SK-MEL-5 (cell line): Measurements from ENCODE around the gene RPS6KB1. TPM values are rescaled to one million over a fixed set of nuclear protein-coding genes. Genes with fewer than 3 reads are reported as not detected.
A peak's percentile ranks its signal among the peaks of the same experiment; 100 is the strongest.
"Not testable (repeated sequence)": the region's sequence is repeated elsewhere in the genome, so short reads cannot be mapped to it uniquely, and the experiment has no call there.

ENCODE experiments used
- DNase-seq: peaks from one replicate; pipeline ENCODE4 v3.0.0-alpha.2; 2016; ENCODE audit warnings: low read depth, low spot score
- in situ Hi-C: cut with HindIII; loops from 2 replicates; pipeline ENCODE4 v1.10.0; 2016; ENCODE audit warnings: low sequenced_read_pairs, high pct_unique_total_duplicates, low pct_unique_long_range_greater_than_20kb
- total RNA-seq: library from RNA; depleted of rRNA; stranded (reverse); fragments of >200 nt; shearing (Covaris generic); gene quantifications from 2 replicates; pipeline ENCODE4 v1.2.3, GENCODE V29; 2014

The RPS6KB1 gene
- total RNA-seq, 1 experiment from 2014 or later: 29.6 TPM

DNA sequence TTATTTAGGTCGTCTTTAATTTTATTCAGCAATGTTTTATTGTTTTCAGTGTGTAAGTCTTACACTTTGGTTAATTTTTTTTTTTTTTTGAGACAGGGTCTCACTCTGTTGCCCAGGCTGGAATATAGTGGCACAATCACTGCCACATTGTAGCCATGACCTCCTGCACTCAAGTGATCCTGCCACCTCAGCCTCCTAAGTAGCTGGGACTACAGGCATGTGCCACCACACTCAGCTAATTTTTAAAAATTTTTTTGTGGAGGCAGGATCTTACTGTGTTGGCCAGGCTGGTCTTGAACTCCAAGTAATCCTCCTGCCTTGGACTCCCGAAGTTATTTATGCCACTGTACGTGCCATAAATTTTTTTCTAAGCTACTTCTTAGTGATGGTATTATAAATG, 14.5 kb downstream of the RPS6KB1 start:
- DNase-seq: no peak
- in situ Hi-C loops: no loop called here

- peak; percentile 78 for DNase-seq
- in situ Hi-C loops: no loop called here
Measured at GRCh38 chr17:59914274-59914854, 21.4 kb downstream of the RPS6KB1 start.

- in situ Hi-C loops: no loop called here
- no peak for DNase-seq
Measured at GRCh38 chr17:59916446-59916845, 23.5 kb downstream of the RPS6KB1 start.

GRCh38 chr17:59920637-59921036, 27.7 kb downstream of the RPS6KB1 start:
- DNase-seq, in situ Hi-C loops: not testable (repeated sequence)

GRCh38 chr17:59930121-59930520, 37.2 kb downstream of the RPS6KB1 start:
- DNase-seq, in situ Hi-C loops: not testable (repeated sequence)

GRCh38 chr17:59930768-59931167, 37.8 kb downstream of the RPS6KB1 start:
- DNase-seq, in situ Hi-C loops: not testable (repeated sequence)

GRCh38 chr17:59933317-59933716, 40.4 kb downstream of the RPS6KB1 start:
- DNase-seq: peak; percentile 23
- in situ Hi-C loops: not testable (repeated sequence)

- in situ Hi-C loops, DNase-seq: not testable (repeated sequence)
Measured at GRCh38 chr17:59940697-59941096, 47.8 kb downstream of the RPS6KB1 start.

- in situ Hi-C loops: no loop called here
- DNase-seq: no peak
Measured at GRCh38 chr17:59941131-59941530, 48.2 kb downstream of the RPS6KB1 start.

- DNase-seq, in situ Hi-C loops: not testable (repeated sequence)
Measured at GRCh38 chr17:59946433-59946832, 53.5 kb downstream of the RPS6KB1 start.

DNA sequence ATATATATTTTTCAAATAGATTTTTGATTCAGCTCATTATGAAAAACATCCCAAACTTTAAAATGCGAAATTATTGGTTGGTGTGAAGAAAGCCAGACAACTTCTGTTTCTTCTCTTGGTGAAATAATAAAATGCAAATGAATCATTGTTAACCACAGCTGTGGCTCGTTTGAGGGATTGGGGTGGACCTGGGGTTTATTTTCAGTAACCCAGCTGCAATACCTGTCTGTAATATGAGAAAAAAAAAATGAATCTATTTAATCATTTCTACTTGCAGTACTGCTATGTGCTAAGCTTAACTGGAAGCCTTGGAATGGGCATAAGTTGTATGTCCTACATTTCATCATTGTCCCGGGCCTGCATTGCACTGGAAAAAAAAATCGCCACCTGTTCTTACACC, 54.4 kb downstream of the RPS6KB1 start:
- DNase-seq, in situ Hi-C loops: not testable (repeated sequence)

DNA sequence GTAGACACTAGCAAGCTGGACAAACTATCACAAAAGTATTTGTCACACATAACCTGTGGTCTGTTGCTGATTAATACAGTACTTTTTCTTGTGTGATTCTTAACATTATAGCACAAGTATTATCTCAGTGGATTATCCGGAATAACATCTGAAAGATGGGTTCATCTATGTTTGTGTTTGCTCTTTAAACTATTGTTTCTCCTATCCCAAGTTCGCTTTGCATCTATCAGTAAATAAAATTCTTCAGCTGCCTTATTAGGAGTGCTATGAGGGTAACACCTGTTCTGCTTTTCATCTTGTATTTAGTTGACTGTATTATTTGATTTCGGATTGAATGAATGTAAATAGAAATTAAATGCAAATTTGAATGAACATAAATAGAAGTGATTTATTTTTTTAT, 57.1 kb downstream of the RPS6KB1 start:
- in situ Hi-C loops: no loop called here
- no peak for DNase-seq

GRCh38 chr17:59954856-59955255, 61.9 kb downstream of the RPS6KB1 start:
- in situ Hi-C loops: no loop called here
- no peak for DNase-seq

DNA sequence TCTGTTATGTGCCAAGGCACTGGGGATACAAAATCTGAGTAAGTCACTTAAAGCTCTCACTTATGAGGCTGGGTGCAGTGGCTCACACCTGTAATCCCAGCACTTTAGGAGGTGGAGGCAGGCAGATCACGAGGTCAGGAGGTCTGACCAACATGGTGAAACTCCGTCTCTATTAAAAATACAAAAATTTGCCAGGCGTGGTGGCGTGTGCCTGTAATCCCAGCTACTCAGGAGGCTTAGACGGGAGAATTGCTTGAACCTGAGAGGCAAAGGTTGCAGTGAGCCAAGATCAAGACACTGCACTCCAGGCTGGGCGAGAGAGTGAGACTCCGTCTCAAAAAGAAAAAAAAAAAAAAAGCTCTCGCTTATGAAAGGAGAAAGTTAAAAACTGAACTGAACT, 66.7 kb downstream of the RPS6KB1 start:
- in situ Hi-C loops, DNase-seq: not testable (repeated sequence)

- no peak for DNase-seq
- in situ Hi-C loops: no loop called here
Measured at GRCh38 chr17:59962739-59963318, 69.9 kb downstream of the RPS6KB1 start.

DNA sequence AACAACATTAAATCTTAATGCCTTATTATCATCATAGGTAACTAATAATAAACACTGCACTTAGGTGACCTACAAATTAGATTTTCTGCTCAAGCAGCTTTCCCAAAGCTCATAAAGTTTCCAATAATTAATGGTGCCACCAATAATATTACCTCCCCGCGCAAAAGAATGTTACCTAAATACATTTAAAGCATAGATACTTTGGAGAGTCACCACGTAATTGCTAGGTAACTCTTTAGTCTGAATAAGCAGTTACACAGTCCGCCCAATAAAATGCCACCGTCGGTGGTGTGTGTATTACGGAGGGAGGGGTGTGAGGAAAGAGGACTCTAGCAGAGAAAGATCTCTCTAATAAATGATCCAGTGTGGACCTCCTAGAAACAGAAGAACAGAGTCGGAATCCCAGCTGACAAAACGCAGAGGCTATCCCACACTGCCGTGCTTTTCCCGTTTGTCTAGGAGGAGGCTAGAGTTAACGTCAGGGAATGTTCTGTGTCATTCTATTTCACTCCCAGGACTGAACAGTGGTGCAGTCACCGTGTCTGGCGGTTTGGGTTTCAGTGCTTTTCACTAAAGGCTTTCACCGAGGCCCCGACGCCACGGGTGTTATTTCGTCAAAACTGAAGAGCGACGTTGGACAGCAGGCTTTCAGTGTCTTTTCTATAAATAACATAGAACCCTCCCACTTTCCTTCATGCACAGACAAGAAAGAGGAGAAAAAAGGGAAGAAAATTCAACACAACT, 71.0 kb downstream of the RPS6KB1 start:
- in situ Hi-C loops: no loop called here
- DNase-seq: peak; percentile 71

DNA sequence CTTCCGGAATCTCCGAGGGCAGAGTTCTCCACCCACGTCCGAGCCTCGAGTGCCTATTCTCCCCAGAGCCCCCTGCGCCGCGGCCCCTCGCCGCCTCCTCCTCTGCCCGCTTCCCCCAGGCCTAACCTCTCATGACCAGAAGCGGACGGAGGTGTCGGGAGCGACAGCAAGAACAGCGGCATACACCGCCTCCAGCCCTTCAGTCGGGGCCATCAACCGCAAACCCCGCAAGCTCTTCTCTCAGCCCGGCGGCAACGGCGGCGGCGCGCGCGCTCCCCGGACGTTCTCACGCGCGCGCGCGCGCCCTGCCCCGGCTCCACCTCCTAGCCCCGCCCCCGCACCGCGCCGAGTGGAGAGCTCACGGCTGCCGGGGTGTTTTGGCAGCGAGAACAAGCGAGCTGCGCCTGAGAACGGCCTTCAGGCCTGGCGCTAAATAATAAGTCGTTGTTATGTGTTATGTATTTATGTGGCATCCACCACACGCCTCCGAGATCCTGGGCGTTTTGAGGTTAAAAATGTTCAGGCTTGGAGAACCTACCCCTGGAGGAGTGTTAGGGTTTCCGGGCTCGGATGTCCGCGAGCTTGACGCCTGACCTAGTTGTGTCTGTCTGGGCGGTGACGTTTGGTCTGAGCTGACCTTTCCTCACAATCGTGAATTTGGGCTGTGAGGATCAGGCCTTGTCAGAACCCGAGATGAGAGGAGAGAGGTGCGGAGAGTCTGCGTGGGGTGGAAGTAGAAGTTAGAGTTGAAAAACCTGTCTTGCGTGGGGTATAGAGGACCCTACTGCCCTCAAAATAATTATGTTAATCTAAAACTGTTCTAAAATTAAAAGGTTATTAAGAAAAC, 71.8 kb downstream of the RPS6KB1 start, which contains the start of gene RNFT1:
Gene RNFT1, minus strand, starts transcription at position 259 of the 847 bp plus-strand sequence. Its CDS starts 77 bp downstream, at position 182.
- in situ Hi-C loops: no loop called here
- DNase-seq: peak; percentile 95

DNA sequence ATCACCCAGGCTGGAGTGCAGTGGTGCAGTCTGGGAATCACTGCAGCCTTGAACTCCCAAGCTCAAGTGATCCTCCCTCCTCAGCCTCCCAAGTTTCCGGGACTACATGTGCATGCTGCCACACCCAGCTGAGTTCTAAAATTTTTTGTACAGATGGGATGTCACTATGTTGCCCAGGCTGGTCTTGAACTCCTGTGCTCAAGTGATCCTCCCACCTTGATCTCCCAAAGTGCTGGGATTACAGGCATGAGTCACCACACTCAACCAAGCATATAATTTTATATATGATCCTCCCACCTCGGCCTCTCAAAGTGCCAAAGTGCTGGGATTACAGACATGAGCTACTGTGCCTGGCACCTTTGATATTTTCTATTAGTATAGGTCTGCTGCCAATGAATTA, 78.8 kb downstream of the RPS6KB1 start:
- DNase-seq, in situ Hi-C loops: not testable (repeated sequence)
